Inflammatory macrophage treated with lipopolysaccharide for 1 hour (primary cell): ENCODE measurements around the gene PELI2.
A peak's percentile ranks its signal among the peaks of the same experiment; 100 is the strongest.

Experiments used
- DNase-seq, 2 donors: peaks; one replicate each; pipeline ENCODE4 v3.0.0-alpha.2; 2020 to 2022

The PELI2 gene

GRCh38 chr14:56268039-56268438 is 149.8 kb downstream of the PELI2 start:
- DNase-seq: no peak

DNA sequence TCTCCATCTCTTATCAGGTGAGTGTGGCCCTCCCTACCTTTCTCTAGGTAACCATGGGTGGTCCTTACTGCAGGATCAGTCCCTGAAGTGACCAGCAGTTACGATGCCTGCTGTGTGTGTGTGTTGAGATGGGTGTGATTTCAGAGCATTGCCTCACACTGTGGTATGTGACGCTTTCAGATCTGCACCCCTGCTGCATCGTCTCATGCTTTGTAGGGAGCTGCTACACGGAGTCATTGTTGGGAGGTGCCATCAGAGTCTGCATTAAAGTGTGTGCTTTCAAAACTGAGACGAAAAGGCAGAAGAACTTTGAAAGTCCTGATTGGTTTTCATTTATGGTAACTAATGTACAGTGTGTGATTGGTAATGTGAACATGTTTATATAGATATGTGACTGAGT is 150.5 kb downstream of the PELI2 start:
- DNase-seq: no peak

GRCh38 chr14:56270921-56271320 is 152.7 kb downstream of the PELI2 start:
- DNase-seq: no peak

GRCh38 chr14:56271970-56272369 is 153.8 kb downstream of the PELI2 start:
- DNase-seq: no peak

GRCh38 chr14:56273155-56273554 is 154.9 kb downstream of the PELI2 start:
- DNase-seq: no peak

- DNase-seq: no peak
Measured at GRCh38 chr14:56273951-56274350, 155.7 kb downstream of the PELI2 start.

GRCh38 chr14:56274556-56274955 is 156.3 kb downstream of the PELI2 start:
- DNase-seq: no peak

GRCh38 chr14:56276108-56276507 is 157.9 kb downstream of the PELI2 start:
- peak; percentile 10 to 18 for DNase-seq

DNA sequence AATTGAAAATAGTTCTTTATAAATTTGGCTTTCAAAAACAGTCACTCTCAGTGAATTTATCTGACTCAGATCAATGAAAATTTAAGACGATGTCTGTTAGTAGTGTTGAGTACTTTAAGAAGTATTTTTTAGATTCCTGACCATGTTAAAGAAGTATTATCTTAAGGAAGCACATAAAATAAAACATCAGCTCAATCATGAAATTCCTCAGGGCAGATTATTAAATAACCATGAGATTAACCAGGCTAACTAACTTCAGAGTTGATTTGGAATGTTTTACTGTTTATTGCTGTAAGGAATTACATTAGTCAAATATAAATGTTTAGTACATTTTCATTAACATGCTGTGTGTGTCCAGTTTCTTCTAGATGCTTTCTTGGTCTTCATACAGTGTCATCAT is 160.2 kb downstream of the PELI2 start:
- DNase-seq: no peak

DNA sequence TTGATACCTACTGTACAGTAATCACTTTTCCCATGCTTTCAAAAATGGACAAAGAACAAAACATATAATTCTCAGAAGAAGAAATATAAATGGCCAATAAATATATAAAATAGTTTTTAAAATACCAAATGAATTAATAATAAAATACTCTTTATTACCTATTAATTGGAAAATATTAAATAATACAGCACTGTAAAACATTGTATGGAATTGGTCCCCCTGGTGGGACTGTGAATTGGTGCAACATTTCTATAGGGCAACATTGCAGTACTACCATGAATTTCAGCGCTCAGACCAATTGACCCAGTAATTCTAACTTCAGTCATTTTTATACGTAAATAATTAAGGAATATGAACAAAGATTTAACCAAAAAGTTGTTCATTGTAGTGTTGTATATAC is 162.6 kb downstream of the PELI2 start:
- DNase-seq: no peak

DNA sequence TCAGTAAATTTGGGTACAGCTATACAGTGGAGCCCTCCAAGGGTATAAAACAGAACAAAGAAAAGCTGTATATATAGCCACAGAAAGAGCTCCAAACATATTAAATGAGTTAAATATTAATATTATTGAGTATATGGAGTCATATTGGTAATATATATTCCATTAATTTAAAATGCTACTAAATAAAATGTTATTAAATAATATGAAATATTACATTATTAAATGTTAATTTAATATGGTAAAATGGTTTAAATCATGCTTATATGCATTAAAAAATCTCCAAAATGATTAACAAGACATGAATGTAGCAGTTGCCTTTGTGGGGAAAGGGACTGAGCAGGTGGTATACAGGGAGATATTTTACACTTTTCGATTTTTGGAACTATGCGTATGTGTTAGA is 164.0 kb downstream of the PELI2 start:
- DNase-seq: no peak

DNA sequence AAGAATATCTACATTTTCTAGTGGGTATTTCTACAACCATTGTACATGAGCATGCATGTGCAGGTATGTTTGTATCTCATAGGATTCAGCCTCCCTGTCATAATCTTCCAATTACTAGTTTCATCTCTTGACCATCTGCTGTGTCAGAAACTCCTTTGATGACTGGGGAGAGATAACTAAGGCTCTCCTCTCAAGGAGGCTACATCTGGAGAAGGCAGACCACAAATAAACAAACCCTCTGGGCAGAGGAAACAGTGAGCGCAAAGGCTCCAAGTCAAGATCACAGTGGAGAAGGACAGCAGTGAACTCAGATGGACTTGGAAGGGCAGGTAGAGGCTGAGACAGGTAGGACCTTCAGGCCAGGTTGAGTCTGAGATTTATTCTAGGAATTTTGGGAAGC is 166.4 kb downstream of the PELI2 start:
- no peak for DNase-seq

DNA sequence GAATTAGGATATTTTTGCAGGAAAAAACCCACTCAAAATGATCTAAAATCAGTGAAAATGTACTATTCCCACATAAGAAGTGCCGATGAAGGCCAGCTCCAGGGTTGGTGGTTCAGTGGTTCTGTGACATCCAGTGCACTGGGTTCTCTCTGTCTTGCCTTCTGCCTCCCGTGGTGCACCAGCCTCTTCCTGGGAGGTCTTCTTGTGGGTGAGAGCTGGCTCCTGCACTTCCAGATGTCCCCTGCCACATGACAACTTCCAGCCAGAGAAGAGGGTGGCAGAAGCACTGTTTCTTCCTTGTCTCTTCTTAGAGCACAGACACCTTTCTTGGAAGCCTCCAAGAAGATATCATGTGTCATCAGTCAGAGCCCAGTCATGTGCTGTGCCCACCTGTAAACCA is 170.9 kb downstream of the PELI2 start:
- no peak for DNase-seq

DNA sequence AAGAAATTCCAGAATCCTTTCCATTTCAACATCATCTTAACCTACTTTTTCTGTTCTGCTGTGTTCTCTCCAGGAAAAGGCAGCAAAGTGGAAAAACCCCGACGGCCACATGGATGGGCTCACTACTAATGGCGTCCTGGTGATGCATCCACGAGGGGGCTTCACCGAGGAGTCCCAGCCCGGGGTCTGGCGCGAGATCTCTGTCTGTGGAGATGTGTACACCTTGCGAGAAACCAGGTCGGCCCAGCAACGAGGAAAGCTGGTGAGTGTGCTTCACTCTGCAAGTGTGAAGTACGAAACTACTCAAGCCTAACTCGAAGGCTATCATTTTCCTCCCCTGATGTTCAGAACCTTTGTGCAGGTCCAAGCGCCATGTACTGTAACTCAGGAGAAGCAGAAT is 172.0 kb downstream of the PELI2 start:
- DNase-seq: no peak

DNA sequence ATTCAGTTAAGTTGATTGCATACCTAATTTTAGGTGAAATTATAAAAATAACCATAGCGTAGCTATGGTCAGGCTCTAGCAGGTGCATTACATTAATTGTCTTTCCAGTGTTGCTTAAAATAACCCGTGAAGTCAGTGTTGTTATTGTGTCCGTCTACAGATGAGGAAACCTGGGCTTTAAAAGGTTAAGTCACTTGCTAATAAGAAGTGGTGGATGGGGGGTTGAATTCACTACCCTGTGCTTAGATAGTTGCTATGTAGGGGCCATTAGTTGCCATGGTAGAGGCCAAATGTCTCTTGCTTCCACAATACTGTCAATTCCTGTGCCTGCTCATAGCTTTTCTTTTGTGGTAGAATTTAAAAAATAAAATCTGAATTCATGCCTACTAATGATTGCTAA is 174.8 kb downstream of the PELI2 start:
- no peak for DNase-seq

GRCh38 chr14:56293506-56293905 is 175.3 kb downstream of the PELI2 start:
- no peak for DNase-seq

DNA sequence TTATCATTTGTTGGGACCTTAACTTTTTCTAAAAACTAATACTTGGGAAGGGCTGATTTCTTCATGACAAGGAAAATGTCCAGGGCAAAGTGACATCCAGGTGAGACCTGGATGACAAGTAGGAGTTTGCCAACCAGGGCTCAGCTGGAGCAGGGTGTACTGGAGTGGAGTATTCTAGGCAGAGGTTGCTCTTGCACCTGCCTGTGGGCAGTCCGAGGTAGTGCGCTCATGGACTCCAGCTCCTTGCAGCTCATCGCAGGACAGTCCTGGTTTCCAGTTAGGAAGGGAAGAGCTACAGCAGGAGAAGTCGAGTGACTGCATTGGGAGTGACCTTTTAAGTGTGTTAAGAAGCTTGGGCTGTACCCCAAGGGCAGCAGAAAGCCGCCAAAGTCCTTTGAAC is 175.9 kb downstream of the PELI2 start:
- no peak for DNase-seq

- no peak for DNase-seq
Measured at GRCh38 chr14:56295743-56296142, 177.5 kb downstream of the PELI2 start.

DNA sequence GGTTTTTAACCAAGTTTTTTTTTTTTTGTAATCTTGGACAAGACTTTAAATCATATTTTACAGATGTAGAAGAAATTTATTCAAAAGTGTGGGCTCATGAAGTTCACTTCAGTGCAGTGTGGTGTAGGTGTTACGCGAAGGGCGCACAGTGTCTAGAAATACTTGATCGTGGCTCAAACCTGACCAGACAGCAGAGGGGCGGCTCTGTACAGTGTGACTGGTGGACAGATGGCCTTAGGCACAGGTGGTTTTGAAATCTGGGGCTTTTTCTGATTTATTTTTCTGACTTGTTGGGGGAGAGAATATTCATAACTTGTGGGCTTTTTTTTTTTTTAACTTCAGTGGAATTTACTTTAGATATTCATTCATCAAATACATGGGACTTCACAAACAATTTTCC is 179.2 kb downstream of the PELI2 start:
- no peak for DNase-seq

GRCh38 chr14:56299306-56299984 is 181.2 kb downstream of the PELI2 start:
- DNase-seq: no peak

GRCh38 chr14:56300495-56300894 is 182.3 kb downstream of the PELI2 start:
- no peak for DNase-seq

DNA sequence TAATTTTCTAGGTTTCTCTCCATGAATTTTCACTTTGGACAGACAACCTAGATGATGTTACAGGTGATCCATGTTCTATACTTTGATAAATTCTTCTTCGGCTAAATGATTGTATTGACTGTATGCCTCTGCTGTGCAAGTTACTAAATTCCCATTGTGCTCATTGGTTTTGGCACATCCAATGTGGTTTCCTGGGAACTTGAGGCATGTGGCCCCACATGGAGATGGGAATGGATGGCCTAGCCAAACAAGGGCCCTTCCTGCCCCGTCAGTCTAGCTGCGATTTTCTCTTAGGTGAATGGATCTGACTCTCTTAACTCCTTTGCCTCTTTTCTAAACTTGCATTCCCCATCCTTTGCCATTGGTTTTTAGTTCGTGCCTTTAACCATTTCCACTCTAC is 186.2 kb downstream of the PELI2 start:
- no peak for DNase-seq

- no peak for DNase-seq
Measured at GRCh38 chr14:56309198-56309597, 191.0 kb downstream of the PELI2 start.

- DNase-seq: no peak
Measured at GRCh38 chr14:56310643-56311042, 192.4 kb downstream of the PELI2 start.

- DNase-seq: no peak
Measured at GRCh38 chr14:56313789-56314188, 195.6 kb downstream of the PELI2 start.
